Panc1 (cell line): ENCODE results near the gene MLEC. TPM values are rescaled to one million over a fixed set of nuclear protein-coding genes. Genes with fewer than 3 reads are reported as not detected.

Source experiments
- ATAC-seq: fragments of 200-7000 bp; cut with Tn5 transposase; 2 replicates; pipeline ENCODE4 v1.9.1; 2020; ENCODE audit warnings: mild to moderate bottlenecking, moderate library complexity
- BruUV-seq: library from RNA; stranded (reverse); fragments of 400-500 nt; replicated peaks from 2 replicates; lab custom pipeline; 2021; lab: Mats Ljungman, UMichigan
- CTCF ChIA-PET: fragments of 300-600 bp; sonication (Branson Sonifier 250); formaldehyde crosslinking; loops from one replicate; lab custom pipeline; 2022; ENCODE audit warnings: antibody characterized with exemption; lab: Charles Lee
- POLR2A ChIA-PET: fragments of 300-600 bp; sonication (Branson Sonifier 250); formaldehyde crosslinking; loops from one replicate; lab custom pipeline; 2022; ENCODE audit warnings: antibody characterized with exemption; lab: Charles Lee
- DNase-seq: peaks from one replicate; pipeline ENCODE4 v3.0.0-alpha.2; 2010; ENCODE audit warnings: low read depth, low spot score
- H3K27ac ChIP-seq: 2 replicates; pipeline ENCODE4 v1.5.1; 2011; ENCODE audit warnings: mild to moderate bottlenecking, low read length, inconsistent platforms
- H3K27me3 ChIP-seq: fragments of 200-500 bp; sonication (Bioruptor generic); 2 replicates; pipeline ENCODE4 v1.6.0; 2014; ENCODE audit warnings: low read length, inconsistent platforms; ENCODE audit not compliant: control insufficient read depth, insufficient read depth
- H3K36me3 ChIP-seq: fragments of 200-500 bp; sonication (Bioruptor generic); 2 replicates; pipeline ENCODE4 v1.5.1; 2014; ENCODE audit warnings: inconsistent platforms, mild to moderate bottlenecking, low read length, moderate library complexity; ENCODE audit not compliant: control insufficient read depth, insufficient read depth
- H3K4me1 ChIP-seq: 2 replicates; pipeline ENCODE4 v1.5.1; 2011; ENCODE audit warnings: inconsistent platforms, mild to moderate bottlenecking, low read length, moderate library complexity; ENCODE audit not compliant: control insufficient read depth, insufficient read depth
- H3K4me3 ChIP-seq, 2 experiments: 2 replicates each; pipeline ENCODE4 v1.5.1; 2011 to 2012; ENCODE audit warnings: low read depth in 2 of 2, low read length in 2 of 2, mild to moderate bottlenecking in 2 of 2, inconsistent platforms in 1 of 2, moderate library complexity in 1 of 2
- H3K9me3 ChIP-seq: fragments of 200-500 bp; sonication (Bioruptor generic); 2 replicates; pipeline ENCODE4 v1.5.1; 2014; ENCODE audit warnings: low read depth, mild to moderate bottlenecking, inconsistent platforms, low read length, moderate library complexity; ENCODE audit not compliant: control insufficient read depth, insufficient read depth
- CTCF ChIP-seq: fragments of 450-650 bp; IDR thresholded peaks from 2 replicates; pipeline ENCODE4 v1.5.1; 2017; ENCODE audit warnings: mild to moderate bottlenecking
- POLR2AphosphoS5 ChIP-seq: IDR thresholded peaks from 2 replicates; pipeline ENCODE4 v1.6.1; 2012; ENCODE audit warnings: mild to moderate bottlenecking, low read depth, low read length, moderate library complexity
- REST ChIP-seq, 2 experiments: IDR thresholded peaks; 2 replicates each; pipeline ENCODE4 v1.6.1; 2011 to 2012; ENCODE audit warnings: low read depth in 2 of 2, control low read depth in 1 of 2, low read length in 1 of 2, mild to moderate bottlenecking in 1 of 2, moderate library complexity in 1 of 2; ENCODE audit not compliant: insufficient read depth in 1 of 2
- SIN3A ChIP-seq: IDR thresholded peaks from 2 replicates; pipeline ENCODE4 v1.6.1; 2012; ENCODE audit warnings: low read depth, mild to moderate bottlenecking, low read length, moderate library complexity, borderline replicate concordance; ENCODE audit not compliant: insufficient read depth
- TCF7L2 ChIP-seq: IDR thresholded peaks from 2 replicates; pipeline ENCODE4 v1.6.1; 2011; ENCODE audit warnings: mild to moderate bottlenecking, low read depth, low read length, inconsistent platforms
- in situ Hi-C: cut with HindIII; loops from 2 replicates; pipeline ENCODE4 v1.10.0; 2016; ENCODE audit warnings: low sequenced_read_pairs, low pct_unique_long_range_greater_than_20kb
- intact Hi-C: fragments of 100-400 bp; cut with micrococcal nuclease; formaldehyde crosslinking; loops from one replicate; pipeline ENCODE4 v1.10.0; 2022; ENCODE audit not compliant: unreplicated experiment
- total RNA-seq: library from RNA; stranded (reverse); gene quantifications from one replicate; pipeline ENCODE4 v1.2.1, GENCODE V29; 2021; ENCODE audit not compliant: unreplicated experiment

MLEC gene
- total RNA-seq, 1 experiment from 2014 or later: 171 TPM

GRCh38 chr12:120684523-120684932, 2.4 kb upstream of the MLEC start:
- intact Hi-C loops: no loop called here
- no peak overlapping the region for H3K4me3 ChIP-seq
- ChIA-PET POLR2A (no interaction called here), CTCF (interaction anchor here (0.8 kb wide), 1 partner anchor 41 kb away, joined by 10 read pairs; no protein-coding TSS in a partner anchor)
- no TSS peak for BruUV-seq
- in situ Hi-C loops: no loop called here
- TF ChIP-seq REST (IDR thresholded peaks at IDR 0.05; ENCODE audit: insufficient read depth in 1 of 2, low read depth in 2 of 2, low read length in 1 of 2) (no peak), TCF7L2 (no peak), SIN3A (no peak), CTCF (no peak), POLR2AphosphoS5 (no peak)
- peaks cover 9% of the 10 kb centered on the region for H3K4me1 ChIP-seq
- ATAC-seq: no peak
- no peak for DNase-seq
- no peaks in the 10 kb centered on the region for H3K9me3 ChIP-seq
- H3K27me3 ChIP-seq: no peaks in the 10 kb centered on the region
- no peak overlapping the region for H3K27ac ChIP-seq
- H3K36me3 ChIP-seq: no peaks in the 10 kb centered on the region; the same call in 1 of the 2 replicates

- Histone ChIP-seq H3K4me1 (peaks cover 19% of the 10 kb centered on the region), H3K27ac (peak overlapping the region; percentile 96), H3K9me3 (no peaks in the 10 kb centered on the region), H3K4me3 (peak overlapping the region; percentile 78 to 91; a peak in 2 of 4 replicates), H3K27me3 (no peaks in the 10 kb centered on the region), H3K36me3 (no peaks in the 10 kb centered on the region; the same call in 1 of the 2 replicates)
- ATAC-seq (no peak), DNase-seq (no peak)
- intact Hi-C loops (no loop called here), in situ Hi-C loops (no loop called here)
- CTCF ChIA-PET: interaction anchor here (0.8 kb wide), 1 partner anchor 40 kb away, joined by 10 read pairs; no protein-coding TSS in a partner anchor
- TF ChIP-seq REST (IDR thresholded peaks at IDR 0.05; ENCODE audit: insufficient read depth in 1 of 2, low read depth in 2 of 2, low read length in 1 of 2): no peak
- BruUV-seq: no TSS peak
- POLR2A ChIA-PET: no interaction called here
Measured at GRCh38 chr12:120685522-120685921, 1.4 kb upstream of the MLEC start.
